ENCODE results near the gene UGCG.
"Not testable (repeated sequence)": the region's sequence is repeated elsewhere in the genome, so short reads cannot be mapped to it uniquely, and the experiment has no call there.

UGCG gene

DNA sequence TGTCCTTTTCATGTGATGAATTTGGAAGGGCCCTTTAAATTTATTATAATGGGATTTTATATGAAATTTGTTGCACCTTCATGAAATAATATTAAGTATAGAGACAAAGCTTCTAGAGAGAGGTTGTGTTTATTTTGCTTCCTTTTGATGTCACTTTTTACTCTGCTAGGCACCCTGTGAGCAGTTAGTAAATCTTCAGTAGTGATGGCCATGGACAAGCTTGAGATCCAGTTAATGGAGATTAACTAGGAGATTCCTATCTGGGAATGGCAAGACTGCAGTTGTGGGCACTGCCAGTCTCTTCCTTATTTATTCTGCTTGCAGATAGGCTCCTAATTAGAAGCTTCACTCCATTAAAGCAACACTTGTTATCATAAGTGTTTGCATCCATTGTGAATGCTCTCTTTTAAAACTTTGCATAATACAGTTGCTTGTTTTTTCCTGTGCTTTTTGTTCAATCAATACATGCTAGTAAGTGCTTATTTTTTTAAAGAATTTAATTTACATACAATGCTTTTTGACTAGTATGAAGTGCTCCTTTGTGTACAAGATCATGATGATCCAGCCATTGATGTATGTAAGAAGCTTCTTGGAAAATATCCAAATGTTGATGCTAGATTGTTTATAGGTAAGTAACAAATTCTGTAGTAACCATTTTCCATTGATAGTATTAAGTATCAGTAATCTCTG lies 25.9 kb downstream of the UGCG start:
- no peak for DNase-seq

DNA sequence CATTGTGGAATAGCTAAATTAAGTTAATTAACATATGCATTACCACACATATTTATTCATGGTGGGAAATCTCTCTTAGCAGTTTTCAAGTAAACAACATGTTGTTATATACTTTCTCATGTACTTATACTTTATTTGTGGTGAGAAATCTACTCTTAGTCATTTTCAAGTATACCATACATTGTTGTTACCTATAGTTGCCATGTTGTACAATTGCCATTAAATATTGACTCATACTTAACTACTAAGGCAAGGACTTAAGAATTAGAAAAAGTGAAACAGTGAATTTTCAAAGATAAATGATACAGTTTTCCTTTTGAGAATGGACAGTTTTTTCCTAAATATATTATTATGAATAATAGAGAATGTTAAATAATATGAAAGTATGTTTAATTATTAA lies 27.7 kb downstream of the UGCG start:
- no peak for DNase-seq

DNA sequence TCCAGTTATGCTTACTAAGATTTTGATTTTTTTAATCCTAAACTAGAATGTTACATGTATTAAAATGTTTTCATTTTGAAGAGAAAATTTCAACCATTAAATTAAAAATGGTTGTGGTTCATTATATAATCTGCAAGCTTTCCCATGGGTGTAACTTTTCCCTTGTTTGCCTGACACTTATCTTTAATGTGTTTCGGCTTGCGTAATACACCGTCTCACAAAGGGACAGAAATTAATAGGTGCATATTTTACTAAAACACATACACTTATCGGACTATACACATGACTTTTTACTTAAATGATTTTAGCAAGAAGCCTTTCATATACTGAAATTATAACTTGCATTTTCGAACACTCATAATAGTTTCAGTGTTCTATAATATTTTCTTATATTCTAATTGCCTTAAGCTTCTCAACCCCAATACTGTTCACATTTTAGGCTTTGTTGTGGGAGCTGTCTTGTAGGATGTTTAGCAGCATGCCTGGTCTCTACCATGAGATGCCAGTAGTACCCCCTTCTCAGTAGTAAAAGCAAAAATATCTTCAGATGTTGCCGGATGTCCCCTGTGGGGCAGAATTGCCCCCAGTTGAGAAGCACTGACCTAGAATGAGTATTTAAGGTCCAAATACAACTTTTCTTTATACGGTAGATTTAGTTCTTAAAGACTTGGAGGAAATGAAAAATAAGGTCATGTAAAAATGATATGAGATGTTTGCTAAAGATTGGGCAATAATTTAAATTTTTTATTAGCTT lies 28.6 kb downstream of the UGCG start:
- DNase-seq = no peak

DNA sequence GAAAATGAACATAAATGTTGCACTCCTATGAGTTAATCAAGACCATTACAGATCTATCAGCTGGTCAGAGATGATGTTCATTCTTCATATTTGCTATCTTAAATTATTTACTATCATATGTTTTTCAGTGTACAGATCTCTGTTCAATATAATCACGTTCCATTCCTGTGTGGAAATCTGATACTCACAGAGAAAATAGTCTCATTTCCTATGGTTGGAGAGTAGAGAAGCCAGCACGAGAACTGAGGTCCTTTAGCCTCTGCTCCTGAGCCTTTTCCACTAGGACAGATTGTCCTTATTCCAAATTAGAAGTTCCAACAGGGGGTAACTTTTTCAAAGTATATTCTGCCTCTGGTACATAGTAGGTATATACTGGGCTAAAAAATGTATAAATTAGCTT lies 29.2 kb downstream of the UGCG start:
- no peak for DNase-seq

DNA sequence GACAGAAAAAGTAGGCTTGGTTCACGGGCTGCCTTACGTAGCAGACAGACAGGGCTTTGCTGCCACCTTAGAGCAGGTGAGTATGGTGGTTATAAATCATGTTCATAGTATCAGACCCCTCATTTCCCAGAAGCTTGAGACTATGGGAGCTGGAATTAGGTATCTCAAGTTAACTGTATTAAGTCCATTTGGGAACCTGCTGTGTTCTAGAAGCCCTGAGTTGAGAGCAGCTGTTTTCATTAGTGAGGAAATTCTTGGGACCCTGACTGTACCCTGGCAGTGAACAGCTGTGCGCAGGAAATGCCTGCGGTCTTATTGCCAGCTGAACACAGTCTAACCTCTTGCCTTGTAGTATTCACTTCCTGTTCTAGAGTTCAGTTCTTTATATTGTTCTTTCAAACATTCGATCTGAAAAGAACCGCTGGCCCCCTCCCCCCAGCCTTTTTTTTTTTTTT lies 29.8 kb downstream of the UGCG start:
- peak; percentile 78 for DNase-seq

DNA sequence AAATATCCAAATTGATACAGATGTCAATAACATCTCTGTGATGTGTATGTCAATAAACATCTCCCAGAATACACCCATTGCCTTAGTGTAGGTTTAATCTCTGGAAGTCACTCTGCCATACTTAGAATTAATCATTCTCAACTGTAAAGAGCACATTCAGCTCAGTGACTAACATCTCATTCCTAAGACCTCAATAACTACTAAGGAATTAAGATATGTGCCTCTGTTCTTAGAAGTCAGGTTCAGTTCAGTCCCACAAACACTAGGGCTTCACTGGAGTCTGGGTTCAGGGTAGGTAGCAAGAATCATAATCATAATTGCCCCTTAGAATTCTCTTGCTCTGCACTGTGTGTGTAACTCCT lies 31.7 kb downstream of the UGCG start:
- DNase-seq = no peak

DNA sequence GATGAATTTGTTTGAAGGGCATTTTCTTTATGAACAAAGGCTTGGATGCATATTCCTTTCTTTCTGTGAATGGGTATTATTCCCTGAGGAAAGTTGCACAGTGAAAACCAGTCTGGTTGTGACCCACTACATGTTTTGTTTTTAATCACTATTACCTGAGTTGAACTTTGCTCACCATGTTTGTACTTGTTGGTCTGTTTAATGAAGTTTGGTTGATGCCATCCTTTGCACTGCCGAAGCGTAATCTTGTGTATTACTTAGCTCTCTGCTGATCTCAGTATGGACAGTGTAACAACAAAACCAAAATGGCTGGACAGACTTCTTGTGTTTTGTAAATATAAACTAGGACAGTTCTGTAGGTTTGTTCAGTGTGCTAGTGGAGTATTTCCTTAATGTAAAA lies 38.1 kb downstream of the UGCG start:
- no peak for DNase-seq

DNA sequence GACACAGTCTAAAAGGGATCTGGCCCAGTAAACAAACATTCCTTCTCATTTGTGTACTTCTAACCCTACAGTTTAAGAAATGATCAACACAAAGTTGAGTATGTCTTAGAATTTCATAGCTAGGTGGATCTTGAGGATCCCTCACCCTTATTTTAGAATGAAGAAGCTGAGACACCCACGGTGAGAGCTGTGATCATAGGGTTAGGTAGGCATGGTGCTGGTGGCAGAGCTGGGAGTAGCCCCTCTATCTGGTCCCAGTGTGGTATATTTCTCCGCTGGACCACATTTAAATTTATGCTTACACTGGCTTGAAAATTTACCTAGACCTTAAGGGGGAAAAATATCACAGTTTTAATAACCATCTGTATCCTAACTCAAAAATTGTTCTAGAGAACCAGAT lies 39.8 kb downstream of the UGCG start:
- DNase-seq = no peak

DNA sequence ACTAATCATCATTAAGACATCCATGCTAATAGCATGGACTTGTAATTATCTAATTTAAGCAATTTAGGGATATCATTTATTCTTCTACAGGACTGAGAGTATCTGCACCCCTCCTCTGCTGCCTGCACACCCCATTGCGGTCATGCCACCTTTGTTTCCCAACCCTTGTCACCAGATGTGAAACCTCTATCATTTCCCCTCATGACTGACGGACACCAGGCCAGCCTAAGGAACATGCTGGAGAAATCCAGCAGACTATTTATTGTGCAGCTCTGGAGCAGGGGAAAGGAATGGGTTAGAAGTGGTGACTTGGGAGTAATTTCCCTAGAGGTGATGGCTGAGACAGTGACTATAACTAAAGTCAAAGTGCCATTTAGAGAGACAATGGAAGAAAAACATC lies 40.7 kb downstream of the UGCG start:
- DNase-seq = peak; percentile 69

DNA sequence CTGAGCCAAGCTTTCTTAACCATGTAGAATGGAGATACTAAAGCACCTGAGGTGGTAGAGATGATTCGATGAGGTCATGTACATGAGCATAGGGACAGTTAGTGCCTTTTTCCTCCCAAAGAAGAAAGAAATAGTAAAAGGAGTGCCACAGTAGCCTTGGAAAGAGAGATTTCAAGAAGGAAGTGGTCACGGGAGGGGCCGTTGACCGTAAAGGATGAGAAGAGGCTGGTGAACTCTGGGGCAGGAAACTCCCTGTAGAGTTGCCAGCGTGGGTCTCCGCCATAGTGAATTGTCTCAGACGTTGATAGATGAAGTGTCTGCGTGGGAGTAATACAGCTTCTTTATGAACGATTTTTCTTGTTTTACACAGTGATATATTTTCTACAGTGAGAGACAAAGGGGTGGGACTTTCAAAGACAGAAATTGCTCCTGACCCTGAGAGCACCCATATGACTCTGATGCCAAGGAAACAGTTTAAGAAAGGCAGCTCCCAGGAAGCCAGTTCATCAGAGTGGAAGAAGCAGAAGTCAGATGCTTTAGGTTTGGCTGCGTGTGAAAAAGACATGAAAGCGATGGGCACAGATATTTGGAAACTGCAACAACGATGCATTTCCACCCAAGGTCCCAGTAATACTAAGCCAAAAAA lies 41.3 kb downstream of the UGCG start:
- DNase-seq = peak; percentile 94

DNA sequence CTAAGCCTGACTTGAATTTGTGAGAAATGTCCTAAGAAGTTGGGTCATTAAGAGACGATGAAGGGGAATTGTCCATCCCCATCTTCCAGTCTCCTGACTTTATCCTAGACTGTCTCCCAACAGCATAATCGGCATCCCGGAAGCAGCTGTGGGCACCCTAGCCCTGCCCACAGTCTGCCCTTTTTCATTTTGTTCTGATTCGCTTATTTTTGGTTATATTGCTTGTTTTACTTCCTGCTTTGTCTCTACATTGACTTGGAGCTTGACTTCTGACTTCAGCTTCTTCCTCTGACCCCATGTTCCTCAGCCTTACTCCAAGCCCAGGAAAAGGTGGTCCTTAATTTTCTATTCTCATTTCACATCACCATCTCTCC lies 41.8 kb downstream of the UGCG start:
- DNase-seq = no peak

DNA sequence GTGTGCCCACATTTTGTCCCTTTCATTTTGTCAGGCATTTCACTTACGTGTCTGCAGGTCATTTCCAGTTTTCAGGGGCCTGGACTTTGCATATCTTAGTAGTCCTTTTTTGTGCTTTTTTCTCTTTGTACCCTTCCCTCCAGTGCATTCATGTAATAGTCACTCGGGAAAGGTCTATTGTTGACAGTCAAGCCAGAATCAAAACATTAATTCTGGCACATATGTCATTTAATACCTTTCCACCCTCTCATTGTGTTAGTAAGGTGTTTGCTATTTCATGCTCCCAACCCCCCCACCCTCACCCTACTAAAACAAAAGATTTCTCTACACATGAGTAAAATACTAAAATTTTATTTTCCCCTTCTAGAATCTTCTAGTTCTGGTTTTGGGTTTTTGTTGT lies 42.7 kb downstream of the UGCG start:
- DNase-seq = no peak

DNA sequence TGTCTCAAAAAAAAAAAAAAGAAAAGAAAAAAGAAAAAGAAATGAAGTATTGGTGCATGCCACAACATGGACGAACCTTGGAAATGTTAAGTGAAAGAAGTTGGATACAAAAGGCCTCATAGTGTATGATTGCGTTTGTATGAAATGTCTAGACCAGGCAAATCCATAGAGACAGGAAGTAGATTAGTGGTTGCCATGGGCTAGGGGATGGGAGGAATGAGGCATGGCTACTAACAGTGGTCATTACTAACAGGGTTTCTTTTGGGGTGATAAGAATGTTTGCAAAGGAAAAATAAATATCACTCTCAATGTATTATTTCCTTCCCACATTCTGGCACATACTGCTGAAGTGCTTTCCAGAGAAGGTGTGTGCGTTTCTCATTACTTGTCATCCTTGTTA lies 44.1 kb downstream of the UGCG start:
- DNase-seq = no peak

DNA sequence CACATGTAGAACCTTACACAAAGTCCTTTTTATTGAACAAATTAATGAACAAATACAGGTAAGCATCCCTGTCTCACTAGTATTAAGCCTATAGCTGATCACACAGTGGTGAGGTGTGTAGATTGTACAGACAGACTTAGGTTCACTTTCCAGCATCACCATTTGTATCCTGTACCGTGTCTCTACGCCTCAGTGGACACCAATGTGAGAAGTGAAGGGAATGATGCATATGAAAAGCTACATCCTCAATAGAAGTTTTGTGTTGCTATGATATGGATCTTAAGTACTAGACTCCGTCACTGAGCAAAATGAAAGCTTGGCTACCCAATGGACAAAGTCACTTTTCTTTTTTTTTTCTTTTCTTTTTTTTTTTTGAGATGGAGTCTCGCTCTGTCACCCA lies 46.6 kb downstream of the UGCG start:
- no peak for DNase-seq

DNA sequence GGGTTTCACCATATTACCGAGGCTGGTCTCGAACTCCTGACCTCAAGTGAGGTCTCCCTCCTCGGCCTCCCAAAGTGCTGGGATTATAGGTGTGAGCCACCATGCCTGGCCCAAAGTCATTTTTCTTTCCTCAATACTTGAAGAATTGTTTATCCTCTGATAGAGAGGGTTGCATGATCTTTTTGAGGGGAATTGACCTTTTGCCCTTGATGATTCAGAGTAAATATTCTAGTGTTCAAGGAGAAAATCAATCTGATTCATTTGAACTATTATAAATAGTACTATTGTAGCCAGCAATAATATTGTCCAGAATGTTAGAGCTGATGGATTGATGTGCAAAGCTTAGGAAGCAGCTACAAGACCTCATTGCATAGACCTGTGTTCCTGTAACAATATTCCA lies 47.1 kb downstream of the UGCG start:
- no peak for DNase-seq

DNA sequence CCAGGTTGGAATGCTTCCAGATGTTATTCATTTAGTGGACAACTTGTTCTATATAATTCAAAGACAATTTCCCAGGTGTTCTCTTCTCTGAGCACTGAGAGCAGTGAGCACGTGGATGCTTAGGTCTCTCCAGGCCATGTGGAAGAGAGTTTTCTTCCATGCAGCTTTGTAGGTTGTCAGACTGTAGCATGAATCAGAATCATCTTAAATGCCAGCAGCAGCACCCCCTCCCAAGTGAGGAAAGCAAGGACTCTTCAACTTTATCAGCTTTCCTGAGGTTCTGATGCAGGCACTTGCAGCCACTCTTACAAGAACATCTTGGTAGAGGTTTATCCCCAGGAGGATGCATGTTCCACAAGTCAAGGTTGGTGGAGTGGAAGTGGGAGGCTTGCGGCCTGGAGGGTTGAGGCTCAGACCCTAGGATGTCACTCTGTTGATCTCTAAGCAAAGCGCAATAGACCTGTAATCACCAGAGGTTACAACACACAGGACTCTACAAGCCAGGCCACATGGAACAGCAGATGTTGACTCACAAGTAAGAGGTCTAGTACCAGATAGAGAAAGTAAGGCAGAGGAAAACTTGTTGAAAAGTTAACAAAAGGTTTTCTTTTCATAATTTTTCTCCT lies 47.7 kb downstream of the UGCG start:
- peak; percentile 96 for DNase-seq

DNA sequence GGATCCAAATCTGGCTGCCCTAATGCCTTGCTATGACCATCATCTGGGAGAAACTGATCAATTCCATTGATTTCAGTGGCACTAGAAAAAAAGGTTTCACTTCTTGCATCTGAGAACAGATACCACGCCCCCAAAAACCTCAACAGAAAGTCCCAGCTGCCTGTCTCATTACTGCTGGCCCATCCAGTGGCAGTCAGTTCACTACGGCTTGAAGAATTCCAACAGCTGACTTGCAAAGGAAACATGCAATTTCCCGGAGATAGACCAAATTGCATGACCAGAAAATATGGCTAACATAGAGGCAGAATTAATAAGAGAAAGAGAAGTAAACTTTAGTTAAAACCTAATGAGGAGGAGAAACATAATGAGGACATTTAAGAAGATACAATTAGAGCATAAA lies 48.6 kb downstream of the UGCG start:
- peak; percentile 93 for DNase-seq

DNA sequence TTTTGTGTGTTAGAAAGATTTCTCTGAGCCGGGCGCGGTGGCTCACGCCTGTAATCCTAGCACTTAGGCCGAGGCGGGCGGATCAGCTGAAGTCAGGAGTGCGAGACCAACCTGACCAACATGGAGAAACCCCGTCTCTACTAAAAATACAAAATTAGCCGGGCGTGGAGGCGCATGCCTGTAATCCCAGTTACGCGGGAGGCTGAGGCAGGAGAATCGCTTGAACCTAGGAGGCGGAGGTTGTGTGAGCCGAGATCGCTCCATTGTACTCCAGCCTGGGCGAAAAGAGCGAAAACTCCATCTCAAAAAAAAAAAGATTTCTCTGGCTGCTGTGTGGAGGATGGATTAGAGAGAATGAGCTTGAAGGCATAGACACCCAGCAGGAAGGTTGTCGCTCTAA lies 51.5 kb downstream of the UGCG start:
- DNase-seq = not testable (repeated sequence)

DNA sequence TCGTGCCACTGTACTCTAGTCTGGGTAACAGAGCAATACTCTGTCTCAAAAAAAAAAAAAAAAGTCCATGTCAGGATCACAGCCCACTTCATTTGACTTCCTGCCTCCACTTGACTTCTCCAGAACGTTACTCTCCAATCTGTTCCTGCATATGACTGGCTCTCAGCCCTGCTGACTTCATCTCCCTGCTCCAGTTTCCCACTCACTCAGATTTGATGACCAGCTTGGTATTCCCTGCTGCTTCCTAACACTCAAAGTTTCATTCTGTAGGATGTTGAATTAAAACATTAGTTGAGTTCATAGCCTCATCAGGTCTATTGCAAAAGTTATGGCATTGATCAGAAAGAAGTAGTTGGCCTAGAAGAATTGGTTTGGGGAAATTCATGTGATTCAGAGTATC lies 52.3 kb downstream of the UGCG start:
- peak; percentile 64 for DNase-seq

DNA sequence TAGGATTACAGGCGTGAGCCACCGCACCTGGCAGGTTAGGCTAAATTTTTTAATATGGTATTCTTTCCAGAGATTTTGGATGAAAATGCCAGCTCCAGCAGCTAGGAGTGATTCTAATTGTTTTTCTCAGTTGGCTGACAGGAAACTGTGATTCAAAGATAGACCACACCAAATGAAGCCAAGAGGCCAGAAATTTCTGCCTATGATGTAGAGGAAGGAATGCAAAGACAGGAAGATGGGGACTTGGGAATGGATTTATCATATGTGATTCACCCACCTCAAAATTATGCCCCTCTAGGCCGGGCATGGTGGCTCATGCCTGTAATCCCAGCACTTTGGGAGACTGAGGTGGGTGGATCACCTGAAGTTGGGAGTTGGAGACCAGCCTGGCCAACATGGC lies 53.3 kb downstream of the UGCG start:
- no peak for DNase-seq

DNA sequence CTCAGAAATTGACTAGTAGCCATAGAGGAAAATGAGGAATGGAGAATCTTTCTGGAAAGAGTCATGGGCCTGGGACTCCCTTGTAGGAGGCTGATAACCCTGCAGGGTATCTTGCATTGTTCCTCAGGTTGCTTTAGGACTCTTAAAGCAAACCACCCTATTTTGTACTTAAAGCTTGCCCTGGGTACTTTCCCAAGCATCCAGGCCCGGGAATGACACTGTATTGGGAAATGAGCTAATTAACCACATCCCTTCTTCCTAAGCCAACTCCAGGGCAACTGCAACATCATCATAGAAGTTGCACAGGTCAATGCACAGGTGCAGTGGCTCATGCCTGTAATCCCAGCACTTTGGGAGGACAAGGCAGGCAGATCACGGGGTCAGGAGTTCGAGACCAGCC lies 55.9 kb downstream of the UGCG start:
- DNase-seq = peak; percentile 40

DNA sequence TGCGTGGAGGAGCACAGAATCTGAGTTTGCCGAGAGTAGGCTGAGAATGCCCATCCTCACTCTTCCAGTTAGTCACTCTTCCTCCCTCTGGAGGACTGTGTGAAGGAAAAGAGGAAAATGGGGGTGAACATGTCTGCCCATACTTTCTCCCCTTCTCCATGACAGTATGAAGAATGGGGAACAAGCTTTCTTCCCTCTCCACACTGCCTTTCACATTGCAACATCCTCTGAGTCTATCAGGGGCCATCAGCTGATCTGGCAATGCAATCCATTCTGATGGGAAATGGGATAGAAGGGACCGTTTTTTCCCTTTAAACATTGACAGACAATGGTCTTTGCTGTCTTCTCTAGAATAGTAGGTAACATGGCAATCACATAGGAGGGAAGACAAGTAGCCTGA lies 56.8 kb downstream of the UGCG start:
- peak; percentile 90 for DNase-seq

DNA sequence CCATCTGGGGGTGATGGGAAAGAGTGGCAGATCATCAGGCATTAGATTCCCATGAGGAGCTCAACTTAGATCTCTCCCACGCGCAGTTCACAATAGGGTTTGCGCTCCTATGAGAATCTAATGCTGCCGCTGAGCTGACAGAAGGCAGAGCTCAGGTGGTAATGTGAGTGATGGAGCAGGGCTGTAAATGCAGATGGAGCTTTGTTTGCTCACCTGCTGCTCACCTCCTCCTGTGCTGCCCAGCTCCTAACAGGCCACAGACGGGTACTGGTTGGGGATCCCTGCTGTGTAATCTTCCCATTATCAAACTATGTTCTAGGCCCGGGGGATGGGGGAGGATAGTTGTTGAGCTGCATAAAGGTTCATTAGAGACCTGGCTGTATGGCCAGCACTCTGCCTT lies 58.4 kb downstream of the UGCG start:
- no peak for DNase-seq
